ENCODE measurements around the gene TXNDC5. TPM values are rescaled to one million over a fixed set of nuclear protein-coding genes. Genes with fewer than 3 reads are reported as not detected.

Gene TXNDC5
- total and polyA plus RNA-seq, 4 donors = 50.2 to 273 (median 160) TPM

- WGBS = 91% methylated on average over 11 of the region's 11 CpGs
- H3K27me3 ChIP-seq (ENCODE audit: control insufficient read depth in 4 of 4, insufficient read depth in 4 of 4, low read length in 3 of 4) = no peaks in the 10 kb centered on the region
- TF ChIP-seq EGR1 (IDR thresholded peaks at IDR 0.05; ENCODE audit: low read depth in 2 of 2) (no peak), TAF1 (conservative IDR thresholded peaks at IDR 0.05) (no peak), ATF3 (IDR thresholded peaks at IDR 0.05) (no peak), GABPA (IDR thresholded peaks at IDR 0.05 in 1 of 2, conservative IDR thresholded peaks at IDR 0.05 in 1 of 2) (no peak), JUND (IDR thresholded peaks at IDR 0.05) (no peak), RAD21 (IDR thresholded peaks at IDR 0.05) (no peak), SP1 (IDR thresholded peaks at IDR 0.05) (no peak), CTCF (IDR thresholded peaks at IDR 0.05; ENCODE audit: low read depth, low read length, missing input control) (no peak), YY1 (IDR thresholded peaks at IDR 0.05) (no peak), FOXA1 (IDR thresholded peaks at IDR 0.05) (no peak), ZBTB33 (IDR thresholded peaks at IDR 0.05) (no peak), NR2F2 (IDR thresholded peaks at IDR 0.05) (no peak), HNF4G (IDR thresholded peaks at IDR 0.05) (no peak), REST (IDR thresholded peaks at IDR 0.05) (no peak)
- no peak overlapping the region for H3K4me3 ChIP-seq (ENCODE audit: low read depth in 1 of 3, low read length in 3 of 3)
- no peaks in the 10 kb centered on the region for H3K4me1 ChIP-seq (ENCODE audit: control insufficient read depth in 4 of 4, insufficient read depth in 4 of 4, low read length in 3 of 4)
- no peak overlapping the region for H3K9ac ChIP-seq (ENCODE audit: low read depth in 1 of 2, low read length in 2 of 2)
- no peak overlapping the region for H3K27ac ChIP-seq (ENCODE audit: low read depth in 1 of 2, low read length in 2 of 2)
- no peaks in the 10 kb centered on the region for H3K9me3 ChIP-seq (ENCODE audit: control insufficient read depth in 4 of 4, low read length in 3 of 4)
- no peaks in the 10 kb centered on the region for H3K36me3 ChIP-seq (ENCODE audit: control insufficient read depth in 4 of 4, insufficient read depth in 3 of 4, low read depth in 1 of 4, low read length in 3 of 4)
- DNase-seq (ENCODE audit: low spot score) = no peak
These were observed 28.7 kb upstream of the TXNDC5 start for GRCh38 chr6:7939184-7939863.

GRCh38 chr6:7938562-7939183 lies 28.1 kb upstream of the TXNDC5 start:
- TF ChIP-seq TAF1 (conservative IDR thresholded peaks at IDR 0.05) = no peak
- no peak for TF ChIP-seq ATF3 (IDR thresholded peaks at IDR 0.05)
- TF ChIP-seq RXRA (IDR thresholded peaks at IDR 0.05) = no peak
- TF ChIP-seq EGR1 (IDR thresholded peaks at IDR 0.05; ENCODE audit: low read depth in 2 of 2) = no peak
- no peak for TF ChIP-seq JUND (IDR thresholded peaks at IDR 0.05)
- TF ChIP-seq SP1 (IDR thresholded peaks at IDR 0.05) = no peak
- TF ChIP-seq FOXA2 (IDR thresholded peaks at IDR 0.05) = no peak
- Histone ChIP-seq H3K4me1 (ENCODE audit: control insufficient read depth in 4 of 4, insufficient read depth in 4 of 4, low read length in 3 of 4) (no peaks in the 10 kb centered on the region), H3K27me3 (ENCODE audit: control insufficient read depth in 4 of 4, insufficient read depth in 4 of 4, low read length in 3 of 4) (no peaks in the 10 kb centered on the region), H3K4me3 (ENCODE audit: low read depth in 1 of 3, low read length in 3 of 3) (no peak overlapping the region), H3K9me3 (ENCODE audit: control insufficient read depth in 4 of 4, low read length in 3 of 4) (no peaks in the 10 kb centered on the region), H3K27ac (ENCODE audit: low read depth in 1 of 2, low read length in 2 of 2) (no peak overlapping the region), H3K36me3 (ENCODE audit: control insufficient read depth in 4 of 4, insufficient read depth in 3 of 4, low read depth in 1 of 4, low read length in 3 of 4) (no peaks in the 10 kb centered on the region), H3K9ac (ENCODE audit: low read depth in 1 of 2, low read length in 2 of 2) (no peak overlapping the region)
- no peak for DNase-seq (ENCODE audit: low spot score)
- WGBS = 77% methylated on average over 4 of the region's 4 CpGs

All from liver (tissue), 9 donors.